ENCODE data around the gene IFI44.

Gene IFI44

GRCh38 chr1:78619032-78619431 lies 30.6 kb upstream of the IFI44 start:
- Histone ChIP-seq H3K27ac (replicated peaks; ENCODE audit: low read length) (no peak overlapping the region), H4K91ac (ENCODE audit: low read depth, low read length, poor library complexity) (no peak overlapping the region), H2BK120ac (ENCODE audit: low read depth, low read length) (no peak overlapping the region), H3K4me2 (ENCODE audit: insufficient read depth, low read length, poor library complexity, severe bottlenecking) (no peak overlapping the region), H4K8ac (ENCODE audit: low read depth, low read length) (no peak overlapping the region), H2BK15ac (ENCODE audit: low read length) (no peak overlapping the region), H2AK5ac (ENCODE audit: low read depth, low read length) (no peak overlapping the region), H2AFZ (ENCODE audit: low read length) (no peak overlapping the region), H3K18ac (ENCODE audit: low read length) (no peak overlapping the region), H3K27me3 (ENCODE audit: control insufficient read depth in 3 of 3, insufficient read depth in 3 of 3, low read depth in 1 of 3, low read length in 3 of 3) (no peaks in the 10 kb centered on the region), H2BK12ac (ENCODE audit: low read length) (no peak overlapping the region), H3K36me3 (replicated peaks in 1 of 2; ENCODE audit: control insufficient read depth in 2 of 2, insufficient read depth in 2 of 2, low read length in 2 of 2) (no peaks in the 10 kb centered on the region), H3K4ac (ENCODE audit: low read length) (no peak overlapping the region), H3K9me3 (replicated peaks in 1 of 2; ENCODE audit: control insufficient read depth in 2 of 2, insufficient read depth in 1 of 2, low read depth in 1 of 2, low read length in 2 of 2) (no peaks in the 10 kb centered on the region), H2BK5ac (ENCODE audit: low read length) (no peak overlapping the region), H3K14ac (ENCODE audit: low read length) (no peak overlapping the region), H3K9ac (ENCODE audit: low read depth, low read length, poor library complexity) (no peak overlapping the region), H3K79me1 (ENCODE audit: low read depth, low read length) (no peaks in the 10 kb centered on the region), H3K4me3 (ENCODE audit: low read length in 2 of 2) (no peak overlapping the region), H3K4me1 (ENCODE audit: control insufficient read depth in 2 of 2, insufficient read depth in 1 of 2, low read depth in 1 of 2, low read length in 2 of 2) (peaks cover 2% of the 10 kb centered on the region in 2 donors), H3K23ac (ENCODE audit: low read depth, low read length, poor library complexity) (no peak overlapping the region)
- no CpG with 5 or more reads among the region's 3 CpGs for WGBS, 2 donors (ENCODE audit: extremely low coverage in 2 of 2, insufficient read length in 2 of 2, insufficient replicate concordance in 1 of 2)
- DNase-seq (ENCODE audit: low spot score): no peak

DNA sequence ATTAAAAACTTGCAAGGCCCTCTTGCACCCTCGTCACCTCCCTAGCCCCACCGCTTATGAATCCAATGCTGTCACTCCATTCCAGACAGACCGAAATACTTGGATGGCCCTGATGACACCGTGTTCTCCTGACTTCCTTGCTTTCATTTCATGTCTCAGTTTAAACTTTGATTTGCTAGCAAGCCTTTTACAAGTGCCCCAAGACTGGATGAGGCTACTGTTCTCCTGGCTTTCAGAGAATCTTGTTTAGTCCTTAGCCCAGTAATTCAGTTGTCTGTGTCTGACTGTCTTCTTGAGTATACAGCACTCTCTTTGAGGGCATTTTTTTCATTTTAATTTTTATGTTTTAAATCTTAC lies 30.2 kb upstream of the IFI44 start:
- H3K23ac ChIP-seq (ENCODE audit: low read depth, low read length, poor library complexity): no peak overlapping the region
- H3K4me2 ChIP-seq (ENCODE audit: insufficient read depth, low read length, poor library complexity, severe bottlenecking): no peak overlapping the region
- no peak overlapping the region for H2BK5ac ChIP-seq (ENCODE audit: low read length)
- no peak overlapping the region for H2BK15ac ChIP-seq (ENCODE audit: low read length)
- H3K4me1 ChIP-seq (ENCODE audit: control insufficient read depth in 2 of 2, insufficient read depth in 1 of 2, low read depth in 1 of 2, low read length in 2 of 2): peaks cover 2% of the 10 kb centered on the region in 2 donors
- no peak overlapping the region for H3K9ac ChIP-seq (ENCODE audit: low read depth, low read length, poor library complexity)
- no CpG with 5 or more reads among the region's 4 CpGs for WGBS, 2 donors (ENCODE audit: extremely low coverage in 2 of 2, insufficient read length in 2 of 2, insufficient replicate concordance in 1 of 2)
- no peak overlapping the region for H3K18ac ChIP-seq (ENCODE audit: low read length)
- H2BK12ac ChIP-seq (ENCODE audit: low read length): no peak overlapping the region
- no peak overlapping the region for H3K27ac ChIP-seq (replicated peaks; ENCODE audit: low read length)
- H4K91ac ChIP-seq (ENCODE audit: low read depth, low read length, poor library complexity): no peak overlapping the region
- H4K8ac ChIP-seq (ENCODE audit: low read depth, low read length): no peak overlapping the region
- H2AFZ ChIP-seq (ENCODE audit: low read length): no peak overlapping the region
- no peaks in the 10 kb centered on the region for H3K27me3 ChIP-seq (ENCODE audit: control insufficient read depth in 3 of 3, insufficient read depth in 3 of 3, low read depth in 1 of 3, low read length in 3 of 3)
- no peak overlapping the region for H3K4ac ChIP-seq (ENCODE audit: low read length)
- H2AK5ac ChIP-seq (ENCODE audit: low read depth, low read length): no peak overlapping the region
- H3K79me1 ChIP-seq (ENCODE audit: low read depth, low read length): no peaks in the 10 kb centered on the region
- H3K36me3 ChIP-seq (replicated peaks in 1 of 2; ENCODE audit: control insufficient read depth in 2 of 2, insufficient read depth in 2 of 2, low read length in 2 of 2): no peaks in the 10 kb centered on the region
- no peak overlapping the region for H3K14ac ChIP-seq (ENCODE audit: low read length)
- H2BK120ac ChIP-seq (ENCODE audit: low read depth, low read length): no peak overlapping the region
- no peaks in the 10 kb centered on the region for H3K9me3 ChIP-seq (replicated peaks in 1 of 2; ENCODE audit: control insufficient read depth in 2 of 2, insufficient read depth in 1 of 2, low read depth in 1 of 2, low read length in 2 of 2)
- no peak overlapping the region for H3K4me3 ChIP-seq (ENCODE audit: low read length in 2 of 2)
- no peak for DNase-seq (ENCODE audit: low spot score)

- H3K4me1 ChIP-seq (ENCODE audit: control insufficient read depth in 2 of 2, insufficient read depth in 1 of 2, low read depth in 1 of 2, low read length in 2 of 2): peaks cover 2% of the 10 kb centered on the region in 2 donors
- H2BK5ac ChIP-seq (ENCODE audit: low read length): no peak within 1 kb of the TSS
- no peaks in the 10 kb centered on the region for H3K27me3 ChIP-seq (ENCODE audit: control insufficient read depth in 3 of 3, insufficient read depth in 3 of 3, low read depth in 1 of 3, low read length in 3 of 3)
- H3K9ac ChIP-seq (ENCODE audit: low read depth, low read length, poor library complexity): no peak within 1 kb of the TSS
- no peak within 1 kb of the TSS for H3K4me2 ChIP-seq (ENCODE audit: insufficient read depth, low read length, poor library complexity, severe bottlenecking)
- no peak within 1 kb of the TSS for H4K8ac ChIP-seq (ENCODE audit: low read depth, low read length)
- H2BK120ac ChIP-seq (ENCODE audit: low read depth, low read length): no peak within 1 kb of the TSS
- no peak within 1 kb of the TSS for H2BK15ac ChIP-seq (ENCODE audit: low read length)
- H2BK12ac ChIP-seq (ENCODE audit: low read length): no peak within 1 kb of the TSS
- H3K79me1 ChIP-seq (ENCODE audit: low read depth, low read length): no peaks in the 10 kb centered on the region
- H4K91ac ChIP-seq (ENCODE audit: low read depth, low read length, poor library complexity): no peak within 1 kb of the TSS
- no peak within 1 kb of the TSS for H3K23ac ChIP-seq (ENCODE audit: low read depth, low read length, poor library complexity)
- H3K18ac ChIP-seq (ENCODE audit: low read length): no peak within 1 kb of the TSS
- no peak within 1 kb of the TSS for H2AFZ ChIP-seq (ENCODE audit: low read length)
- H3K27ac ChIP-seq (replicated peaks; ENCODE audit: low read length): no peak within 1 kb of the TSS
- H3K4me3 ChIP-seq (ENCODE audit: low read length in 2 of 2): no peak within 1 kb of the TSS
- no peak within 1 kb of the TSS for H3K14ac ChIP-seq (ENCODE audit: low read length)
- DNase-seq (ENCODE audit: low spot score): no peak
- H3K36me3 ChIP-seq (replicated peaks in 1 of 2; ENCODE audit: control insufficient read depth in 2 of 2, insufficient read depth in 2 of 2, low read length in 2 of 2): no peaks in the 10 kb centered on the region
- H3K9me3 ChIP-seq (replicated peaks in 1 of 2; ENCODE audit: control insufficient read depth in 2 of 2, insufficient read depth in 1 of 2, low read depth in 1 of 2, low read length in 2 of 2): no peaks in the 10 kb centered on the region
- no CpG with 5 or more reads among the region's 9 CpGs for WGBS, 2 donors (ENCODE audit: extremely low coverage in 2 of 2, insufficient read length in 2 of 2, insufficient replicate concordance in 1 of 2)
- no peak within 1 kb of the TSS for H2AK5ac ChIP-seq (ENCODE audit: low read depth, low read length)
- no peak within 1 kb of the TSS for H3K4ac ChIP-seq (ENCODE audit: low read length)
Measured at GRCh38 chr1:78619803-78620579, 29.6 kb upstream of the IFI44 start, which contains the start of gene IFI44L. TSS of gene IFI44L (plus strand) at chr1:78620448. CDS start at chr1:78627916, 7,468 bp downstream.

DNA sequence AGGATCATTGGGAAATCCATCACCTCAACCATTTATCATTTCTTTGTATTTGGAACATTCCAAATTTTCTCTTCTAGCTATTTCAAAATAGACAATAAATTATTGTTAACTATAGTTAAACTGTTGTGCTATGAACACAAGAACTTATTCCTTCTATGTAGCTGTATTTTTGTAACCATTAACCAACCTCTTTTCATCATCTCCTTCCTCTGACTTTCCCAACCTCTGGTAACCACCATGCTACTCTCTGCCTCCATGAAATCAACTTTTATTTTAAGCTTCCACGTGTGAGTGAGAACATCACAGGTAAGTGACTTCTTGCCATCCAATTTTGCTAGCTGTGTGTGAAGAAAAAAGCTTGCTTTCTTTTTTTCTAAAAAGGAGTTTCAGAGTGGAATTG lies 29.0 kb upstream of the IFI44 start:
- Histone ChIP-seq H3K4ac (ENCODE audit: low read length) (no peak overlapping the region), H2AK5ac (ENCODE audit: low read depth, low read length) (no peak overlapping the region), H3K23ac (ENCODE audit: low read depth, low read length, poor library complexity) (no peak overlapping the region), H3K9me3 (replicated peaks in 1 of 2; ENCODE audit: control insufficient read depth in 2 of 2, insufficient read depth in 1 of 2, low read depth in 1 of 2, low read length in 2 of 2) (no peaks in the 10 kb centered on the region), H2BK5ac (ENCODE audit: low read length) (no peak overlapping the region), H3K79me1 (ENCODE audit: low read depth, low read length) (no peaks in the 10 kb centered on the region), H3K4me3 (ENCODE audit: low read length in 2 of 2) (no peak overlapping the region), H3K4me2 (ENCODE audit: insufficient read depth, low read length, poor library complexity, severe bottlenecking) (no peak overlapping the region), H3K36me3 (replicated peaks in 1 of 2; ENCODE audit: control insufficient read depth in 2 of 2, insufficient read depth in 2 of 2, low read length in 2 of 2) (no peaks in the 10 kb centered on the region), H2BK15ac (ENCODE audit: low read length) (no peak overlapping the region), H2BK120ac (ENCODE audit: low read depth, low read length) (no peak overlapping the region), H3K18ac (ENCODE audit: low read length) (no peak overlapping the region), H3K27me3 (ENCODE audit: control insufficient read depth in 3 of 3, insufficient read depth in 3 of 3, low read depth in 1 of 3, low read length in 3 of 3) (no peaks in the 10 kb centered on the region), H4K8ac (ENCODE audit: low read depth, low read length) (no peak overlapping the region), H4K91ac (ENCODE audit: low read depth, low read length, poor library complexity) (no peak overlapping the region), H3K27ac (replicated peaks; ENCODE audit: low read length) (no peak overlapping the region), H3K9ac (ENCODE audit: low read depth, low read length, poor library complexity) (no peak overlapping the region), H3K4me1 (ENCODE audit: control insufficient read depth in 2 of 2, insufficient read depth in 1 of 2, low read depth in 1 of 2, low read length in 2 of 2) (peaks cover 2% of the 10 kb centered on the region in 2 donors), H2BK12ac (ENCODE audit: low read length) (no peak overlapping the region), H2AFZ (ENCODE audit: low read length) (no peak overlapping the region), H3K14ac (ENCODE audit: low read length) (no peak overlapping the region)
- DNase-seq (ENCODE audit: low spot score): no peak
- no CpG with 5 or more reads among the region's 1 CpG for WGBS, 2 donors (ENCODE audit: extremely low coverage in 2 of 2, insufficient read length in 2 of 2, insufficient replicate concordance in 1 of 2)
